ENCODE data around the gene NHERF2. TPM values are rescaled to one million over a fixed set of nuclear protein-coding genes. Genes with fewer than 3 reads are reported as not detected.
"Not testable (repeated sequence)": the region's sequence is repeated elsewhere in the genome, so short reads cannot be mapped to it uniquely, and the experiment has no call there.

The NHERF2 gene
- total and polyA plus RNA-seq, 5 donors from 2014 or later = 0.09 to 1.5 (median 0.27) TPM

- no peaks in the 10 kb centered on the region for H3K27me3 Mint-ChIP-seq
These were observed 20.4 kb upstream of the NHERF2 start for GRCh38 chr16:2006317-2006716.

GRCh38 chr16:2007081-2007836 lies 19.4 kb upstream of the NHERF2 start:
- H3K27me3 Mint-ChIP-seq = no peaks in the 10 kb centered on the region
- Histone ChIP-seq H3K36me3 (ENCODE audit: control insufficient read depth, insufficient read depth, low read length) (peaks cover 2% of the 10 kb centered on the region), H3K4me1 (ENCODE audit: control insufficient read depth, insufficient read depth, low read length, poor library complexity, severe bottlenecking) (peaks cover 46% of the 10 kb centered on the region), H3K27ac (ENCODE audit: insufficient read depth, low read length, poor library complexity, severe bottlenecking) (no peak overlapping the region), H3K4me3 (ENCODE audit: low read depth, low read length) (no peak overlapping the region), H3K9me3 (ENCODE audit: control insufficient read depth in 2 of 2, low read length in 2 of 2) (no peaks in the 10 kb centered on the region), H3K27me3 (ENCODE audit: control insufficient read depth, insufficient read depth, low read length) (no peaks in the 10 kb centered on the region)
- no peaks in the 10 kb centered on the region for H3K9me3 Mint-ChIP-seq
- no peak for DNase-seq
- ATAC-seq (ENCODE audit: low read depth in 2 of 2) = no peak
- H3K4me1 Mint-ChIP-seq = peaks cover 0 to 48% (median 21%) of the 10 kb centered on the region in 4 donors
- no peaks in the 10 kb centered on the region for H3K36me3 Mint-ChIP-seq
- peak overlapping the region in 1 of 3 donors; percentile 78 for H3K27ac Mint-ChIP-seq
- peak overlapping the region; percentile 72 to 97 (median 83) for H3K4me3 Mint-ChIP-seq

More at GRCh38 chr16:2006317-2006716, 20.4 kb upstream of the NHERF2 start:
- peaks cover 11% of the 10 kb centered on the region for H3K36me3 ChIP-seq (ENCODE audit: control insufficient read depth, insufficient read depth, low read length)
- Mint-ChIP-seq H3K4me1 (peaks cover 0 to 48% (median 21%) of the 10 kb centered on the region in 4 donors), H3K9me3 (no peaks in the 10 kb centered on the region), H3K27ac (peak overlapping the region in 1 of 3 donors; percentile 67), H3K4me3 (peak overlapping the region in 3 of 4 donors; percentile 21 to 72 (median 55)), H3K36me3 (no peaks in the 10 kb centered on the region)
- H3K9me3 ChIP-seq (ENCODE audit: control insufficient read depth in 2 of 2, low read length in 2 of 2) = no peaks in the 10 kb centered on the region
- no peak for DNase-seq
- no peak overlapping the region for H3K4me3 ChIP-seq (ENCODE audit: low read depth, low read length)
- H3K27me3 ChIP-seq (ENCODE audit: control insufficient read depth, insufficient read depth, low read length) = no peaks in the 10 kb centered on the region
- ATAC-seq (ENCODE audit: low read depth in 2 of 2) = no peak
- no peak overlapping the region for H3K27ac ChIP-seq (ENCODE audit: insufficient read depth, low read length, poor library complexity, severe bottlenecking)
- H3K4me1 ChIP-seq (ENCODE audit: control insufficient read depth, insufficient read depth, low read length, poor library complexity, severe bottlenecking) = peaks cover 46% of the 10 kb centered on the region

GRCh38 chr16:2008009-2008526 lies 18.6 kb upstream of the NHERF2 start:
- ATAC-seq (ENCODE audit: low read depth in 2 of 2) (no peak), DNase-seq (peak in 1 of 3 donors; percentile 33)
- Mint-ChIP-seq H3K27me3 (no peaks in the 10 kb centered on the region), H3K4me3 (peak overlapping the region; percentile 72 to 97 (median 83)), H3K36me3 (no peaks in the 10 kb centered on the region), H3K9me3 (no peaks in the 10 kb centered on the region), H3K4me1 (peaks cover 0 to 48% (median 21%) of the 10 kb centered on the region in 4 donors), H3K27ac (peak overlapping the region in 2 of 3 donors; percentile 72 to 78)
- Histone ChIP-seq H3K27ac (ENCODE audit: insufficient read depth, low read length, poor library complexity, severe bottlenecking) (peak overlapping the region; percentile 89), H3K36me3 (ENCODE audit: control insufficient read depth, insufficient read depth, low read length) (no peaks in the 10 kb centered on the region), H3K9me3 (ENCODE audit: control insufficient read depth in 2 of 2, low read length in 2 of 2) (no peaks in the 10 kb centered on the region), H3K4me1 (ENCODE audit: control insufficient read depth, insufficient read depth, low read length, poor library complexity, severe bottlenecking) (peaks cover 46% of the 10 kb centered on the region), H3K27me3 (ENCODE audit: control insufficient read depth, insufficient read depth, low read length) (no peaks in the 10 kb centered on the region), H3K4me3 (ENCODE audit: low read depth, low read length) (peak overlapping the region; percentile 71)

GRCh38 chr16:2008631-2009163 lies 18.0 kb upstream of the NHERF2 start:
- DNase-seq (peak in 1 of 3 donors; percentile 37), ATAC-seq (ENCODE audit: low read depth in 2 of 2) (no peak)
- Mint-ChIP-seq H3K27me3 (no peaks in the 10 kb centered on the region), H3K27ac (peak overlapping the region; percentile 38 to 78 (median 72)), H3K36me3 (no peaks in the 10 kb centered on the region), H3K9me3 (no peaks in the 10 kb centered on the region), H3K4me3 (peak overlapping the region; percentile 72 to 97 (median 83)), H3K4me1 (peaks cover 0 to 48% (median 21%) of the 10 kb centered on the region in 4 donors)
- no peaks in the 10 kb centered on the region for H3K36me3 ChIP-seq (ENCODE audit: control insufficient read depth, insufficient read depth, low read length)
- H3K4me3 ChIP-seq (ENCODE audit: low read depth, low read length) = peak overlapping the region; percentile 71
- no peaks in the 10 kb centered on the region for H3K27me3 ChIP-seq (ENCODE audit: control insufficient read depth, insufficient read depth, low read length)
- peaks cover 45% of the 10 kb centered on the region for H3K4me1 ChIP-seq (ENCODE audit: control insufficient read depth, insufficient read depth, low read length, poor library complexity, severe bottlenecking)
- H3K27ac ChIP-seq (ENCODE audit: insufficient read depth, low read length, poor library complexity, severe bottlenecking) = peak overlapping the region; percentile 89
- no peaks in the 10 kb centered on the region for H3K9me3 ChIP-seq (ENCODE audit: control insufficient read depth in 2 of 2, low read length in 2 of 2)

- H3K27ac ChIP-seq (ENCODE audit: insufficient read depth, low read length, poor library complexity, severe bottlenecking) = peak overlapping the region; percentile 89
- ATAC-seq (ENCODE audit: low read depth in 2 of 2) (peak; percentile 38 to 40), DNase-seq (peak in 1 of 3 donors; percentile 26)
- peak overlapping the region; percentile 71 for H3K4me3 ChIP-seq (ENCODE audit: low read depth, low read length)
- H3K36me3 ChIP-seq (ENCODE audit: control insufficient read depth, insufficient read depth, low read length) = no peaks in the 10 kb centered on the region
- Mint-ChIP-seq H3K27me3 (no peaks in the 10 kb centered on the region), H3K27ac (peak overlapping the region; percentile 38 to 78 (median 72)), H3K4me1 (peaks cover 0 to 47% (median 21%) of the 10 kb centered on the region in 4 donors), H3K4me3 (peak overlapping the region; percentile 72 to 97 (median 83)), H3K36me3 (no peaks in the 10 kb centered on the region), H3K9me3 (no peaks in the 10 kb centered on the region)
- H3K4me1 ChIP-seq (ENCODE audit: control insufficient read depth, insufficient read depth, low read length, poor library complexity, severe bottlenecking) = peaks cover 39% of the 10 kb centered on the region
- no peaks in the 10 kb centered on the region for H3K27me3 ChIP-seq (ENCODE audit: control insufficient read depth, insufficient read depth, low read length)
- no peaks in the 10 kb centered on the region for H3K9me3 ChIP-seq (ENCODE audit: control insufficient read depth in 2 of 2, low read length in 2 of 2)
These were observed 17.5 kb upstream of the NHERF2 start for GRCh38 chr16:2009164-2009711.

- Histone ChIP-seq H3K27ac (ENCODE audit: insufficient read depth, low read length, poor library complexity, severe bottlenecking) (peak within 1 kb of the TSS; percentile 89), H3K27me3 (ENCODE audit: control insufficient read depth, insufficient read depth, low read length) (no peaks in the 10 kb centered on the region), H3K9me3 (ENCODE audit: control insufficient read depth in 2 of 2, low read length in 2 of 2) (no peaks in the 10 kb centered on the region), H3K4me3 (ENCODE audit: low read depth, low read length) (peak within 1 kb of the TSS; percentile 93), H3K4me1 (ENCODE audit: control insufficient read depth, insufficient read depth, low read length, poor library complexity, severe bottlenecking) (peaks cover 36% of the 10 kb centered on the region), H3K36me3 (ENCODE audit: control insufficient read depth, insufficient read depth, low read length) (no peaks in the 10 kb centered on the region)
- DNase-seq = peak; percentile 74 to 89 (median 81)
- Mint-ChIP-seq H3K27me3 (no peaks in the 10 kb centered on the region), H3K36me3 (no peaks in the 10 kb centered on the region), H3K4me3 (peak within 1 kb of the TSS; percentile 92 to 97 (median 94)), H3K9me3 (no peaks in the 10 kb centered on the region), H3K27ac (peak within 1 kb of the TSS; percentile 91 to 98 (median 97)), H3K4me1 (peaks cover 0 to 41% (median 21%) of the 10 kb centered on the region in 4 donors)
- peak; percentile 97 to 98 for ATAC-seq (ENCODE audit: low read depth in 2 of 2)
These were observed 16.8 kb upstream of the NHERF2 start, which contains the start of gene ZNF598 for GRCh38 chr16:2009791-2010510. Gene ZNF598, minus strand, starts transcription at chr16:2009821.

DNA sequence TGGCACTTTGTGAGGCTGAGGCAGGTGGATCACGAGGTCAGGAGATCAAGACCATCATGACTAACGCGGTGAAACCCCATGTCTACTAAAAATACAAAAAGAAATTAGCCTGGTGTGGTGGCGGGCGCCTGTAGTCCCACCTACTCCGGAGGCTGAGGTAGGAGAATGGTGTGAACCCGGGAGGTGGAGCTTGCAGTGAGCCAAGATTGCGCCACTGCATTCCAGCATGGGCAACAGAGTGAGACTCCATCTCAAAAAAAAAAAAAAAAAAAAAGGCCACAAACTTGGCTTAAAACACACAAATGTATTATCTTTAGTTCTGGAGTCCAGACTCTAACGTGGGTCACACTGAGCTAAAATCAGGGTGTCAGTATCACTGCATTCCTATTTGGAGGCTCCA lies 15.0 kb upstream of the NHERF2 start:
- not testable (repeated sequence) for ATAC-seq (ENCODE audit: low read depth in 2 of 2); DNase-seq; H3K4me3 ChIP-seq (ENCODE audit: low read depth, low read length); H3K27me3 Mint-ChIP-seq; H3K9me3 ChIP-seq (ENCODE audit: control insufficient read depth in 2 of 2, low read length in 2 of 2); H3K27ac ChIP-seq (ENCODE audit: insufficient read depth, low read length, poor library complexity, severe bottlenecking); H3K36me3 ChIP-seq (ENCODE audit: control insufficient read depth, insufficient read depth, low read length); H3K9me3 Mint-ChIP-seq; H3K36me3 Mint-ChIP-seq; H3K27me3 ChIP-seq (ENCODE audit: control insufficient read depth, insufficient read depth, low read length)
- H3K27ac Mint-ChIP-seq = peak overlapping the region in 2 of 3 donors; percentile 5 to 25
- peak overlapping the region in 2 of 4 donors; percentile 39 to 93 for H3K4me3 Mint-ChIP-seq
- H3K4me1 ChIP-seq (ENCODE audit: control insufficient read depth, insufficient read depth, low read length, poor library complexity, severe bottlenecking) = peaks cover 33% of the 10 kb centered on the region
- peaks cover 0 to 29% (median 15%) of the 10 kb centered on the region in 4 donors for H3K4me1 Mint-ChIP-seq

All from CD4-positive, CD25-positive, alpha-beta regulatory T cell (primary cell).